Measurements from ENCODE around the gene ARHGAP35. TPM values are rescaled to one million over a fixed set of nuclear protein-coding genes. Genes with fewer than 3 reads are reported as not detected.
"Not testable (repeated sequence)": the region's sequence is repeated elsewhere in the genome, so short reads cannot be mapped to it uniquely, and the experiment has no call there.

ARHGAP35 gene
- total RNA-seq, 1 experiment from 2014 or later = 23.6 TPM

DNA sequence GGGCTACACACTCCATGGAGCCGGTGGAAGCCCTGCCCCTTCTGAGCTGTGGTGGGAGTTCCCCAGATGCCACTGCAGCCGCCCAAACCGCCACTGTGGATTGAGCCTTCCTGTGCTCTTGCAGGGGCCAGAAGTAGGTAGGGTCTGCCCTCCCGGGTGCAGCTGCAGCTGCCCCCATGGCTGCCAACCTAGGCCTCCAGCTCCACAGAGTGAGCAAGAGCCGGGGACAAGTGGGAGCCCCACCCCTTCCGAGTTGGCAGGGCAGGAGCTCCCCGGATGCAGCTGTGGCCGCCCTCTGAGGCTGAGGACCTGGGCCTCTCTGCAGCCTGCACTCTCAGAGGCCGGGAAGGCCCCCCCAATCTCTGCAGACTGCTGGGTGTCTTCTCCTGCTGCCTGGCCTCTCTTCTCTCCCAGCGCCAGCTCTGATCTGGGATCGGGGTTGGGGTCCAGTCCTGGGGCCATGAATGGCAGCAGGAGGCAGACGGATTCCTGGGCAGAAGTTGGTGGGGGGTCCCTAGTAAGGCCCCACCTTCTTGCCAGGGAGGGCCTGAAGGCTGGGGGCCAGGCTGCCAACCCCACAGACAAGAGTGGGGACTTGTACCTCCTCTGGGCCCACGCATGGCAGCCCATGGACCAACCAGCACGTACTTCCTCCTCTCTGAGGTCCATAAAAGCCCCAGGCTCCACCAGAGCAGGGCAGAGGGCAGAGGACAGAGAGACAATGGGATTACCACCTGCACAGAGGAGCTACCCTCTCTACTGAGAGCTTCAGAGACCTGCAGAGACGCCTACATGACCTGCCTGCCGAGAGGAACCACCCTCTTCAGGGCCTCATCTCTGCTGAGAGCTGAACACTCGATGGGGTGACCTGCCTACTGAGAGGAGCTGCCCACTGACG is 39.0 kb upstream of the ARHGAP35 start:
- Histone ChIP-seq H3K4me2 (ENCODE audit: low read length) (no peak overlapping the region), H3K27ac (ENCODE audit: low read length) (no peak overlapping the region)
- CTCF ChIA-PET = no interaction called here

DNA sequence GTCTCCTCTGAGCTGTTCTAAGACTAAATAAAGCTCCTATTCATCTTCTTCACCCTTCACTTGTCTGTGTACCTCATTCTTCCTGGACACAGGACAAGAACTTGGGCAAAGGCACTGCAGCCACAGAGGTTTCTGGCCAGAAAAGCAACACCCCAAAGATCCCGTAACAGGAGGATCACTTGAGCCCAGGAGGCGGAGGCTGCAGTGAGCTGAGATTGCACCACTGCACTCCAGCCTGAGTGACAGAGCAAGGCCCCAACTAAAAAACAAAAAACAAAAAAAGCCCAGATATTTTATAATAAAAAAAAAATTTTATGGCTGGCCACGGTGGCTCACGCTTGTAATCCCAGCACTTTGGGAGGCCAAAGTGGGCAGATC is 38.4 kb upstream of the ARHGAP35 start:
- intact Hi-C loops (cut with micrococcal nuclease) = not testable (repeated sequence)

More for the DNA sequence above, 39.0 kb upstream of the ARHGAP35 start:
- BruUV-seq (replicated peaks) = no TSS peak
- POLR2A ChIA-PET (ENCODE audit: unreplicated experiment) = no interaction called here
- Histone ChIP-seq H3F3A (ENCODE audit: low read length, unreplicated experiment) (no peaks in the 10 kb centered on the region), H3K27me3 (ENCODE audit: low read length) (no peaks in the 10 kb centered on the region), H4K20me1 (ENCODE audit: low read length) (no peaks in the 10 kb centered on the region), H3K9me3 (ENCODE audit: low read length) (no peaks in the 10 kb centered on the region), H3K9ac (ENCODE audit: low read length) (no peak overlapping the region), H3K4me3 (ENCODE audit: low read length) (no peak overlapping the region), H3K4me1 (ENCODE audit: insufficient read depth, low read length) (peaks cover 14% of the 10 kb centered on the region), H3K36me3 (ENCODE audit: low read depth, low read length) (no peaks in the 10 kb centered on the region), H3K79me2 (ENCODE audit: low read length) (no peaks in the 10 kb centered on the region), H2AFZ (ENCODE audit: low read length) (no peak overlapping the region), H3K9me2 (replicated peaks; ENCODE audit: low read length) (no peaks in the 10 kb centered on the region)
- TF ChIP-seq CTCF (conservative IDR thresholded peaks at IDR 0.05; ENCODE audit: low read depth, low read length) = no peak
- no peak for TF ChIP-seq EZH2phosphoT487 (IDR thresholded peaks at IDR 0.05; ENCODE audit: borderline replicate concordance, low read length)
- no peak for TF ChIP-seq EZH2 (IDR thresholded peaks at IDR 0.05; ENCODE audit: low read length, unreplicated experiment)
- intact Hi-C loops (cut with micrococcal nuclease) = no loop called here
- ATAC-seq (no peak), DNase-seq (no peak)

DNA sequence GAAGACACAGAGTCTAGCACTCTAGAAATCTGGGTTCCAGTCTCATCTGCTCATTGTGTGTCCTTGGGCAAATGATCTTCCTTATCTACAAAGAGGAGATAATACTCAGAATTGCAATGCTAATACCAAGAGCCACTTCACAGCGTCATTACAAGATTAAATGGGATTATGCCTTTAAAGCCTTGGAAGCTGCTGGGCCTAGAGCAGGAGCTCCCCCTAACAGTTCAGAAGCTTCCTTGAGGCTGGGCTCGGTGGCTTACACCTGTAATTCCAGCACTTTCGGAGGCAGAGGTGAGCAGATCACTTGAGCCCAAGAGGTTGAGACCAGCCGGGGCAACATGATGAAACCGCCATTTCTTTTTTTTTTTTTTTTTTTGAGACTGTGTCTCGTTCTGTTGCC is 37.7 kb upstream of the ARHGAP35 start:
- ChIA-PET POLR2A (ENCODE audit: unreplicated experiment) (no interaction called here), CTCF (no interaction called here)
- Histone ChIP-seq H3K79me2 (ENCODE audit: low read length) (no peaks in the 10 kb centered on the region), H3K9ac (ENCODE audit: low read length) (no peak overlapping the region), H3K27me3 (ENCODE audit: low read length) (no peaks in the 10 kb centered on the region), H3K4me3 (ENCODE audit: low read length) (no peak overlapping the region), H3K9me3 (ENCODE audit: low read length) (no peaks in the 10 kb centered on the region), H2AFZ (ENCODE audit: low read length) (no peak overlapping the region), H3K4me2 (ENCODE audit: low read length) (no peak overlapping the region), H3F3A (ENCODE audit: low read length, unreplicated experiment) (no peaks in the 10 kb centered on the region), H3K36me3 (ENCODE audit: low read depth, low read length) (no peaks in the 10 kb centered on the region), H3K4me1 (ENCODE audit: insufficient read depth, low read length) (peaks cover 19% of the 10 kb centered on the region), H3K9me2 (replicated peaks; ENCODE audit: low read length) (no peaks in the 10 kb centered on the region), H3K27ac (ENCODE audit: low read length) (no peak overlapping the region), H4K20me1 (ENCODE audit: low read length) (no peaks in the 10 kb centered on the region)
- ATAC-seq (no peak), DNase-seq (no peak)
- intact Hi-C loops (cut with micrococcal nuclease) = no loop called here
- no peak for TF ChIP-seq CTCF (conservative IDR thresholded peaks at IDR 0.05; ENCODE audit: low read depth, low read length)
- no peak for TF ChIP-seq EZH2 (IDR thresholded peaks at IDR 0.05; ENCODE audit: low read length, unreplicated experiment)
- TF ChIP-seq EZH2phosphoT487 (IDR thresholded peaks at IDR 0.05; ENCODE audit: borderline replicate concordance, low read length) = no peak
- no TSS peak for BruUV-seq (replicated peaks)

More for the DNA sequence above, 38.4 kb upstream of the ARHGAP35 start:
- H3K36me3 ChIP-seq (ENCODE audit: low read depth, low read length); BruUV-seq (replicated peaks); H3F3A ChIP-seq (ENCODE audit: low read length, unreplicated experiment); DNase-seq; H3K9me3 ChIP-seq (ENCODE audit: low read length); H3K27me3 ChIP-seq (ENCODE audit: low read length); H3K9me2 ChIP-seq (replicated peaks; ENCODE audit: low read length); H3K79me2 ChIP-seq (ENCODE audit: low read length); ATAC-seq; H3K4me3 ChIP-seq (ENCODE audit: low read length); H2AFZ ChIP-seq (ENCODE audit: low read length); H4K20me1 ChIP-seq (ENCODE audit: low read length); H3K4me2 ChIP-seq (ENCODE audit: low read length); POLR2A ChIA-PET (ENCODE audit: unreplicated experiment); H3K9ac ChIP-seq (ENCODE audit: low read length); H3K27ac ChIP-seq (ENCODE audit: low read length); CTCF ChIA-PET: not testable (repeated sequence)
- peaks cover 19% of the 10 kb centered on the region for H3K4me1 ChIP-seq (ENCODE audit: insufficient read depth, low read length)
